K562 (cell line): ENCODE data around the gene ZNF641. TPM values are rescaled to one million over a fixed set of nuclear protein-coding genes. Genes with fewer than 3 reads are reported as not detected.
A peak's percentile ranks its signal among the peaks of the same experiment; 100 is the strongest.

Source experiments
- AFF4 ChIP-seq: sonication (generic); formaldehyde crosslinking; IDR thresholded peaks from 2 replicates; pipeline ENCODE4 v1.8.0; 2023; ENCODE audit warnings: mild to moderate bottlenecking, missing genetic modification reagents
- CTBP1 ChIP-seq: fragments of 450-650 bp; IDR thresholded peaks from 2 replicates; pipeline ENCODE4 v1.6.1; 2016; ENCODE audit warnings: borderline replicate concordance
- DPF2 ChIP-seq: fragments of 450-650 bp; IDR thresholded peaks from 2 replicates; pipeline ENCODE4 v1.6.1; 2016
- GTF2A2 ChIP-seq: IDR thresholded peaks from 2 replicates; pipeline ENCODE4 v1.6.1; 2016; ENCODE audit warnings: mild to moderate bottlenecking, missing genetic modification characterization, missing compliant biosample characterization
- KHSRP ChIP-seq: fragments of 450-650 bp; IDR thresholded peaks from 2 replicates; pipeline ENCODE4 v1.6.1; 2017
- KLF16 ChIP-seq: IDR thresholded peaks from 2 replicates; pipeline ENCODE4 v1.6.1; 2016; ENCODE audit warnings: antibody characterized with exemption
- MAFK ChIP-seq: IDR thresholded peaks from 2 replicates; pipeline ENCODE4 v1.6.1; 2011; ENCODE audit warnings: low read length, improper control_type of control experiment
- MBD1 ChIP-seq: fragments of 250-450 bp; sonication (Bioruptor Pico); IDR thresholded peaks from 2 replicates; pipeline ENCODE4 v1.8.0; 2022; ENCODE audit warnings: inconsistent platforms
- NFE2 ChIP-seq: IDR thresholded peaks from 2 replicates; pipeline ENCODE4 v1.6.1; 2014; ENCODE audit warnings: antibody characterized with exemption, low read depth
- NFXL1 ChIP-seq: fragments of 450-650 bp; formaldehyde crosslinking; IDR thresholded peaks from 2 replicates; pipeline ENCODE4 v1.4.0; 2021; ENCODE audit warnings: mild to moderate bottlenecking
- POLR2G ChIP-seq: fragments of 200-400 bp; formaldehyde crosslinking; IDR thresholded peaks from 2 replicates; pipeline ENCODE4 v1.6.1; 2017; ENCODE audit warnings: low read depth, mild to moderate bottlenecking, antibody characterized with exemption, low read length, moderate library complexity
- PTRF ChIP-seq: fragments of 450-650 bp; IDR thresholded peaks from 2 replicates; pipeline ENCODE4 v1.6.1; 2016; ENCODE audit warnings: mild to moderate bottlenecking, missing genetic modification characterization, missing compliant biosample characterization
- RB1 ChIP-seq: fragments of 450-650 bp; IDR thresholded peaks from 2 replicates; pipeline ENCODE4 v1.6.1; 2017; ENCODE audit warnings: low read depth, mild to moderate bottlenecking
- RBFOX2 ChIP-seq: fragments of 200-400 bp; formaldehyde crosslinking; IDR thresholded peaks from 2 replicates; pipeline ENCODE4 v1.6.1; 2017; ENCODE audit warnings: low read depth, mild to moderate bottlenecking, low read length, moderate library complexity
- RFX7 ChIP-seq: fragments of 250-450 bp; sonication (Bioruptor Pico); IDR thresholded peaks from 2 replicates; pipeline ENCODE4 v1.5.1; 2021; ENCODE audit warnings: mild to moderate bottlenecking
- SAFB2 ChIP-seq: fragments of 200-400 bp; formaldehyde crosslinking; IDR thresholded peaks from 2 replicates; pipeline ENCODE4 v1.6.1; 2018; ENCODE audit warnings: borderline replicate concordance, low read length, low read depth, moderate library complexity; ENCODE audit not compliant: severe bottlenecking
- SMC3 ChIP-seq: conservative IDR thresholded peaks from 2 replicates; pipeline ENCODE4 v1.6.1; 2011; ENCODE audit warnings: low read depth, low read length, improper control_type of control experiment; ENCODE audit not compliant: insufficient read depth
- TSC22D4 ChIP-seq: fragments of 450-650 bp; IDR thresholded peaks from 2 replicates; pipeline ENCODE4 v1.6.1; 2016; ENCODE audit warnings: missing genetic modification characterization, missing biosample characterization, control low read depth
- ZNF253 ChIP-seq: fragments of 250-450 bp; sonication (Bioruptor Pico); conservative IDR thresholded peaks from 2 replicates; pipeline ENCODE4 v1.6.1; 2021; ENCODE audit warnings: mild to moderate bottlenecking
- ZNF316 ChIP-seq: fragments of 450-650 bp; IDR thresholded peaks from 2 replicates; pipeline ENCODE4 v1.6.1; 2016
- ZNF395 ChIP-seq: fragments of 200-800 bp; sonication (Bioruptor generic); IDR thresholded peaks from 2 replicates; pipeline ENCODE4 v1.6.1; 2017; ENCODE audit warnings: missing genetic modification characterization, missing compliant biosample characterization
- ZNF584 ChIP-seq: fragments of 200-800 bp; sonication (Bioruptor generic); IDR thresholded peaks from 2 replicates; pipeline ENCODE4 v1.6.1; 2016; ENCODE audit warnings: low read depth, mild to moderate bottlenecking, missing genetic modification characterization, missing compliant biosample characterization
- ZNF644 ChIP-seq: fragments of 200-800 bp; sonication (Bioruptor generic); IDR thresholded peaks from 2 replicates; pipeline ENCODE4 v1.6.1; 2016; ENCODE audit warnings: low read depth, missing genetic modification characterization, missing compliant biosample characterization
- ZNF766 ChIP-seq: fragments of 200-800 bp; sonication (Bioruptor generic); conservative IDR thresholded peaks from 2 replicates; pipeline ENCODE4 v1.6.1; 2016; ENCODE audit warnings: missing genetic modification characterization, missing compliant biosample characterization
- polyA plus RNA-seq, 8 experiments: library from polyadenylated mRNA; depleted of rRNA in 4 of 8; stranded (reverse) in 5 of 8; unstranded in 3 of 8; fragments of >200 nt; fragmentation: Nextera tagmentation in 2 of 8; fragmentation: Illumina TruSeq in 1 of 8; extraction: Ambion mirVana in 2 of 8; extraction: Trizol in 1 of 8; gene quantifications; 2 replicates each; pipeline versions ENCODE4 v1.2.1 to v1.2.3, GENCODE V29; 2011 to 2014; ENCODE audit warnings: inconsistent platforms in 1 of 8, missing spikeins in 1 of 8
- total RNA-seq, 7 experiments: library from RNA; depleted of rRNA in 6 of 7; stranded (reverse); fragments of >200 nt in 6 of 7; fragmentation: Illumina TruSeq in 2 of 7; extraction: Trizol in 2 of 7; gene quantifications; 2 replicates each; pipeline versions ENCODE4 v1.2.1 to v1.2.3, GENCODE V29; 2011 to 2021; ENCODE audit warnings: low replicate concordance in 1 of 7

The ZNF641 gene
- total and polyA plus RNA-seq, 9 of the 15 experiments (the other 6 are each of a cell fraction or from before 2014, with no cell fraction given): 2.5 to 15.6 (median 9.2) TPM

- TF ChIP-seq MBD1 (CRISPR knock-in tag): peak; percentile 75; the same call in 1 of the 2 replicates
- TF ChIP-seq RFX7: no peak
- no peak for TF ChIP-seq ZNF584 (CRISPR knock-in tag)
- TF ChIP-seq SMC3: 0 out of 2 replicates have a peak, but pooled peaks have one; percentile 8
- TF ChIP-seq ZNF644 (tag): peak; percentile 61; the same call in 1 of the 2 replicates
- TF ChIP-seq PTRF: no peak
- TF ChIP-seq DPF2: no peak
- no peak for TF ChIP-seq SAFB2
- TF ChIP-seq KHSRP: no peak
- TF ChIP-seq POLR2G: peak; percentile 73
- TF ChIP-seq NFXL1 (CRISPR knock-in tag): no peak
- peak; percentile 68 for TF ChIP-seq RBFOX2
- TF ChIP-seq AFF4 (CRISPR knock-in tag): no peak
- TF ChIP-seq TSC22D4 (tag): no peak
- TF ChIP-seq ZNF316: peak; percentile 100
- no peak for TF ChIP-seq GTF2A2 (tag)
- TF ChIP-seq KLF16: no peak
- TF ChIP-seq MAFK: peak; percentile 99
- TF ChIP-seq ZNF395 (CRISPR knock-in tag): 0 out of 2 replicates have a peak, but pooled peaks have one; percentile 48
- no peak; the same call in 1 of the 2 replicates for TF ChIP-seq ZNF766
- TF ChIP-seq CTBP1: 0 out of 2 replicates have a peak, but pooled peaks have one; percentile 11
- TF ChIP-seq ZNF253 (CRISPR knock-in tag): no peak
- peak; percentile 96 for TF ChIP-seq NFE2
- no peak for TF ChIP-seq RB1
Measured at GRCh38 chr12:48296586-48297282, 54.0 kb downstream of the ZNF641 start (continued).
